GOT3 (cell line): ENCODE results near the gene HNRNPL.
"Not testable (repeated sequence)": the region's sequence is repeated elsewhere in the genome, so short reads cannot be mapped to it uniquely, and the experiment has no call there.

Experiments
- DNase-seq: peaks from one replicate; lab custom pipeline; 2025; ENCODE audit warnings: mixed read lengths; lab: John Stamatoyannopoulos, UW

The HNRNPL gene

GRCh38 chr19:38801359-38802095 lies 48.3 kb downstream of the HNRNPL start:
- DNase-seq = no peak

GRCh38 chr19:38800577-38801347 lies 49.0 kb downstream of the HNRNPL start:
- no peak for DNase-seq

GRCh38 chr19:38799104-38799503 lies 50.7 kb downstream of the HNRNPL start:
- no peak for DNase-seq

- not testable (repeated sequence) for DNase-seq
These were observed 52.0 kb downstream of the HNRNPL start for GRCh38 chr19:38797781-38798180.

- no peak for DNase-seq
These were observed 53.6 kb downstream of the HNRNPL start for GRCh38 chr19:38796154-38796553.

- no peak for DNase-seq
These were observed 54.2 kb downstream of the HNRNPL start for GRCh38 chr19:38795549-38795948.

GRCh38 chr19:38793671-38794070 lies 56.1 kb downstream of the HNRNPL start:
- DNase-seq = no peak

- DNase-seq = no peak
These were observed 56.6 kb downstream of the HNRNPL start for GRCh38 chr19:38793177-38793576.

- DNase-seq = no peak
These were observed 57.3 kb downstream of the HNRNPL start for GRCh38 chr19:38792250-38793111.

- DNase-seq = not testable (repeated sequence)
These were observed 58.2 kb downstream of the HNRNPL start for GRCh38 chr19:38791451-38792064.

- not testable (repeated sequence) for DNase-seq
These were observed 59.0 kb downstream of the HNRNPL start for GRCh38 chr19:38790507-38791403.

- no peak for DNase-seq
These were observed 61.1 kb downstream of the HNRNPL start, which contains the start of gene LGALS7B for GRCh38 chr19:38788478-38789243. LGALS7B (plus strand) TSS chr19:38789200; CDS start chr19:38789227, 27 bp downstream.

- no peak for DNase-seq
These were observed 63.1 kb downstream of the HNRNPL start for GRCh38 chr19:38786572-38787265.
